GM23338 (cell line): ENCODE results near the gene PLRG1.

Experiments used
- CTCF ChIP-seq, 2 experiments: fragments of 200-600 bp in 1 of 2; sonication (generic) in 1 of 2; conservative IDR thresholded peaks; 2 replicates each; pipeline versions ENCODE4 v1.5.1 to v1.6.1; 2016 to 2017; ENCODE audit warnings: antibody characterized with exemption in 2 of 2, low read depth in 2 of 2, mild to moderate bottlenecking in 2 of 2, moderate library complexity in 1 of 2
- EZH2 ChIP-seq: fragments of 200-600 bp; sonication (generic); IDR thresholded peaks from one replicate; pipeline ENCODE4 v1.8.0; 2017; ENCODE audit warnings: antibody characterized with exemption, mild to moderate bottlenecking, low read depth; ENCODE audit not compliant: unreplicated experiment
- EZH2phosphoT487 ChIP-seq: fragments of 200-600 bp; sonication (generic); IDR thresholded peaks from one replicate; pipeline ENCODE4 v1.8.1; 2018; ENCODE audit warnings: antibody characterized with exemption; ENCODE audit not compliant: unreplicated experiment
- NANOG ChIP-seq: IDR thresholded peaks from 2 replicates; pipeline ENCODE4 v1.6.1; 2016; ENCODE audit warnings: antibody characterized with exemption, borderline replicate concordance
- POLR2AphosphoS5 ChIP-seq: IDR thresholded peaks from 2 replicates; pipeline ENCODE4 v1.6.1; 2016; ENCODE audit warnings: antibody characterized with exemption, low read depth
- REST ChIP-seq: IDR thresholded peaks from one replicate; pipeline ENCODE4 v1.6.1; 2018; ENCODE audit warnings: antibody characterized with exemption; ENCODE audit not compliant: unreplicated experiment

- TF ChIP-seq REST, result no peak
- no peak for TF ChIP-seq CTCF (conservative IDR thresholded peaks at IDR 0.05; ENCODE audit: low read depth in 2 of 2)
- TF ChIP-seq POLR2AphosphoS5, result no peak
- no peak for TF ChIP-seq EZH2phosphoT487
- TF ChIP-seq EZH2, result no peak
- no peak for TF ChIP-seq NANOG
These were observed 15.5 kb upstream of the PLRG1 start for GRCh38 chr4:154565704-154566103.
